HL-60/S4 (cell line): ENCODE results near the gene RASGRP4.
"Not testable (repeated sequence)": the region's sequence is repeated elsewhere in the genome, so short reads cannot be mapped to it uniquely, and the experiment has no call there.

Experiments
- in situ Hi-C: fragments of 300-500 bp; cut with MboI; formaldehyde crosslinking; loops from 2 replicates; pipeline ENCODE4 v1.14.3; 2022; ENCODE audit warnings: low sequenced_read_pairs

Gene RASGRP4

DNA sequence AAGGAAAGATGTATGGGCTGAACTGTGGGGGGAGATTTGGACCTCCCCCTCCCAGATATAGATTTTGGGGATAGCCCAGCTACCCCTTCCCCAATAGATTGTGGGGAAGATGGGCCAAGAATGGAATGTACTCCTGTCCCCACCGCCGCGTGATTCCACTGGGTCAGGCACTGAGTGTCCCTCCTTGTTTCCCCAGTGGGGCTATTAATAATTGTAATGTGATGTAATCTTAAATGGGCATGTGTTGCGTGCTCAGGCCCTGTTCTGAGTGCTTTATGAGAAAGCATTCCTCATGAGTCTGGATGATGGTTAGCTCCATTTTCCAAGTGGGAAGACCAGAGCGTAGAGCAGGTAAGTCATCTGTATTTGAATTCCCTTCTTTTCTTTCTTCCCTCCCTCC, 50.3 kb downstream of the RASGRP4 start:
- in situ Hi-C loops, result no loop called here

DNA sequence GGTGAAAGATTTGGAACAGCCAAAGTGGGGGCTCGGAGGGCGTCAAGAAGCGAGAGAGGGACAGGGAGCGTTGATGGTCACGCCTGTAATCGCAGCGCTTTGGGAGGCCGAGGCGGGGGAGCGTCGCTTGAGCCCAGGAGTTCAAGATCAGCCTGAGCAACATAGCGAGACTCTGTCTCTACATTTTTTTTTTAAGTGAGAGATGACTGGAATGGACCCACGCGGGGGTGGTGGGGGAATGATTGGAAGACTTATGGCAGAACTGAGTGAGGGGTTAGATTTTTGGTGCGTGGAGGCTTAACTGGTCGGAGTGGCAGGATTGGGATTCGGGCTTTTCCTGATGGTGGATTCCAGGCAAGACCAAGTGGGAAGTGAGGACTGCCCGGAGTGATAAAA, 50.9 kb downstream of the RASGRP4 start:
- in situ Hi-C loops, result no loop called here

DNA sequence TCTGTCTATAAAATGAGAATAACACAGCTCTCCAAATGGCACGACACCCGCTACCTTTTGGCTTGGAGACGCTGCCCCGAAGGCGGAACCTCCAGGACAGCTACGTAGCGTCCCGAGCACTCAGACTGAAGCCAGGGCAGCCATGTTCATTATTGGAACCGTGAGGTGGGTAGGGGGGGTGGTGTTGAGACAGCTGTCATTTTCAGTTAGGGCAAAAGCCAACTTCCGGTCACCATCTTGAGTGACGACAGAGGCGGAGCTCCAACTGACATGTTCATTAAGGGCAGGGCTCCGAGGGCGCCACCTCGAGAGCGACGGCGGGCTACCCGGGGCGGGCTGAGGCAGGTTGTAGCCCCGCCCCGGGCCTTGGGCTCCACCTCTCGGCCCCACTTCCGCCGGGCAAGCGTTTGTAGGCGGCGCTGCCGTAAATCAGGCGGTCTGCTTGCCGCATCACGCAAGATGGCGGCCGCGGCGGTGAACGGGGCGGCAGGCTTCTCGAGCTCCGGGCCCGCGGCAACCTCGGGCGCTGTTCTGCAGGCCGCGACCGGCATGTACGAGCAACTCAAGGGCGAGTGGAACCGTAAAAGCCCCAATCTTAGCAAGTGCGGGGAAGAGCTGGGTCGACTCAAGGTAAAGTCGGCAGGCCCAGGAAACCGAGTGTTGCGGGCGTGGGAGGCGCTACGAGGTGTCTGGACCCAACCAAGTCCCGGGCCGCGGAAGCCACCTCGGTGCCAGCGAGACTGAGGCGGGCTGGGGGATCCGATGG, 51.5 kb downstream of the RASGRP4 start, which contains the start of gene PSMD8:
Gene PSMD8, plus strand, starts transcription at position 240 of the 766 bp plus-strand sequence. Its CDS starts 31 bp downstream, at position 271.
- in situ Hi-C loops, result no loop called here

- in situ Hi-C loops, result no loop called here
Observed at GRCh38 chr19:38373907-38374331, 52.1 kb downstream of the RASGRP4 start.

- in situ Hi-C loops, result no loop called here
Observed at GRCh38 chr19:38371081-38371480, 54.9 kb downstream of the RASGRP4 start.

DNA sequence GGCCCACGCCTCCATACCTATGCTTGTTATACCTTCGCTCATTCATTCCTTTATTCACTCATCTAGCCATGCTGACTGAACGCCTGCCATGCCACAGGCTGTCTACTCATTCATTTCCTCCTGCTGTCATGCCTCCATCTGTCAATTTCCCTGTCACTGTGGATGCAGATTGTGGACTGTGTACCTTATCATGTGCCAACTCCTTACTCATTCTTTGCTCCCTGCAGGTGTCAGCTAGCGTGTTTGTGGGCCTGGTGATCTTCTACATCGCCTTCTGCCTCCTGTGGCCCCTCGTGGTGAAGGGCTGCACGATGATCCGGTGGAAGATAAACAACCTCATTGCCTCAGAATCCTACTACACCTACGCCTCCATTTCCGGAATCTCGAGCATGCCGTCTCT, 55.7 kb downstream of the RASGRP4 start:
- in situ Hi-C loops, result no loop called here

DNA sequence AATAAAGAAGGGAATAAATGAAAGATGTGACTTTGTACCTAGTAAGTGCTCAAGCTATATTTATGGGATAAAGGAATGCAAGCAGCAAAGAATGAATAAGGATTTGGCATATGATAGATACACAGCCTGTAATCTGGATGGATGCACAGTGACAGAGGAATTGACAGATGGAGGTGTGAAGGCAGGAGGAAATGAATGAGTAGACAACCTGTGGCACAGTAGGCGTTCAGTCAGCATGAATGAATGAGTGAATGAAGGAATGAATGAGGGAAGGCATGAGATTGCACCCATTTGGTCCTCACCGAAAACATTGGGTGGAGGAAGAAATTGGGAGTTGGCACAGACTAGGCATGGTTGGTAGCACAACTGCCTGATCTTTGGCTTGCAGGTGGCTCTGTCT, 56.4 kb downstream of the RASGRP4 start:
- in situ Hi-C loops, result no loop called here

DNA sequence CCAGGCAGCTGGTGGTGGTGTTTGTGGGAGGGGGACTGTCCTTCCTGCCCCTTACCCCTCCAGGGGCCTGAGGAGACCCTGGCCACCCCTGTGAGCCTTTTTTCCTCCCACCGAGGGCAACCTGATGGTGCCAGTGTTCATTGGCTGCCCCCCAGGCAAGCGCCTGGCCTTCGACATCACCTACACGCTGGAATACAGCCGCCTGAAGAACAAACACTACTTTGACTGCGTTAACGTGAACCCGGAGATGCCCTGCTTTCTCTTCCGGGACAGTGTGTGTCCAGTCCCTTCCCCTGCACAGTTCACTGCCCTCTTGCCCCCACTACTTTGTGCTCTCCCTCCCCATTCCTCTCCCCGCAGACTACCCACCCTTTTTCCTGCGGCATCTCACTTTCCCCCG, 59.0 kb downstream of the RASGRP4 start:
- in situ Hi-C loops, result no loop called here

DNA sequence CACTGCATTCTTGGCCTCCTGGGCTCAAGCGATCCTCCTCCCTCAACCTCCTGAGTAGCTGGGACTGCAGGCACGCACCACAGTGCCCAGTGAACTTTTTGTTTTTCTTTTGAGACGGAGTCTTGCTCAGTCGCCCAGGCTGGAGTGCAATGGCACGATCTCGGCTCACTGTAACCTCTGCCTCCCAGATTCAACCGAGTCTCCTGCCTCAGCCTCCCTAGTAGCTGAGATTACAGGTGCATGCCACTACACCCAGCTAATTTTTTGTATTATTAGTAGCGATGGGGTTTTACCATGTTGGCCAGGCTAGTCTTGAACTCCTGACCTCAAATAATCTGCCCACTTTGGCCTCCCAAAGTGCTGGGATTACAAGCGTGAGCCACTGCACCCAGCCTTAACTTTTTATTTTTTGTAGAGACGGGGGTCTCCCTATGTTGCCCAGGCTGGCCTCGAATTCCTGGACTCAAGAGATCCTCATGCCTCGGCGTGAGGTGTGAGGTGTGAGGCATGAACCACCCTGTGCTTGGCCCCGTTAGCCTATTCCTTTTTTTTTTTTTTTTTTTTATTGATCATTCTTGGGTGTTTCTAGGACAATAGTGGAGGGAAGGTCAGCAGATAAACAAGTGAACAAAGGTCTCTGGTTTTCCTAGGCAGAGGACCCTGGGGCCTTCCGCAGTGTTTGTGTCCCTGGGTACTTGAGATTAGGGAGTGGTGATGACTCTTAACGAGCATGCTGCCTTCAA, 62.9 kb downstream of the RASGRP4 start:
- in situ Hi-C loops, result not testable (repeated sequence)

GRCh38 chr19:38362076-38362945, 63.7 kb downstream of the RASGRP4 start:
- in situ Hi-C loops, result no loop called here

GRCh38 chr19:38361633-38362075, 64.4 kb downstream of the RASGRP4 start:
- in situ Hi-C loops, result no loop called here

GRCh38 chr19:38360839-38361631, 65.0 kb downstream of the RASGRP4 start:
- in situ Hi-C loops, result no loop called here

GRCh38 chr19:38360351-38360750, 65.7 kb downstream of the RASGRP4 start:
- in situ Hi-C loops, result no loop called here

- in situ Hi-C loops, result no loop called here
Observed at GRCh38 chr19:38359242-38360021, 66.6 kb downstream of the RASGRP4 start.
